ENCODE results near the gene GPX1. TPM values are rescaled to one million over a fixed set of nuclear protein-coding genes. Genes with fewer than 3 reads are reported as not detected.
"Not testable (repeated sequence)": the region's sequence is repeated elsewhere in the genome, so short reads cannot be mapped to it uniquely, and the experiment has no call there.

GPX1 gene
- total RNA-seq: 100 to 1,000 TPM; 217 to 359 (median 310) TPM

DNA sequence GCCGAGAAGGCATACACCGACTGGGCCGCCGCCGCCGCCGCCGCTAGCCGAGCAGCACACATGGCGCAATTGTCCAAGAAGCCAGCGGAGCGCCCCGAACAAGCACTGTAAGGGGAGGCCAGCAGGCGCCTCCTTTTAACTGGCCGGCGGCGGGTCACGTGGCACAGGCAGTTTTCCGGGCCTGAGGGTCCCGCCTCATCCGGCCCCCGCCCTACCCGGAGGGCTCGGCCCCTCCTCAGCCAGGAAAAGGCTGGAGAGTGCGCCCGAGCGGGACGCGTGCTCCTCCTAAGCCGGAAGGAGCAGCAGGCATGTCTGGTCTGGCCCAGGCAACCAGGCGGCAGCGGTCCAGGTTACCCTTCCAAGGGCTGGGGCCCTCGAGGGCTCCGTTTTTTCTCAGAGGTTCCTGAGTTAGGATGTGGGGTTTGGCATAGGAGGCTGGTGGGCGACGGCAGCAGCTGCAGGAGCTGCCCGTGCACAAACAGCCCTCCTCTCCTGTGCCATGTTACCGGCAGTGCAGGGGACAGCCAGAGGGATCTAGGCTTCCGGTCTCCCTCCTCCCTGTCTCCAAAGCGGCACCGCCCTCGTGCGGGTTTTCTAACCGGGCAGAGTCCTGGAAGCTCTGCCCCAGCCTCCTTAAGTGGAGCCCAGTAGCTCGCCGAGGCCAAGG lies at the start of gene GPX1:
GPX1 (minus strand) TSS at position 137 of the 667 bp plus-strand sequence; CDS start at position 62, 75 bp downstream.
- Histone ChIP-seq H3K27me3 (no peaks in the 10 kb centered on the region), H3K36me3 (peaks cover 0 to 70% (median 24%) of the 10 kb centered on the region in 3 donors), H3K4me3 (peak within 1 kb of the TSS; percentile 48 to 91 (median 52)), H3K27ac (peak within 1 kb of the TSS; percentile 61 to 92 (median 86)), H3K4me1 (peaks cover 0 to 54% (median 17%) of the 10 kb centered on the region in 4 donors), H3K9me3 (no peaks in the 10 kb centered on the region)
- 1 to 4% methylated on average over 20 to 44 of the region's 46 CpGs for WGBS, 2 donors
- TF ChIP-seq, protein P1, sequence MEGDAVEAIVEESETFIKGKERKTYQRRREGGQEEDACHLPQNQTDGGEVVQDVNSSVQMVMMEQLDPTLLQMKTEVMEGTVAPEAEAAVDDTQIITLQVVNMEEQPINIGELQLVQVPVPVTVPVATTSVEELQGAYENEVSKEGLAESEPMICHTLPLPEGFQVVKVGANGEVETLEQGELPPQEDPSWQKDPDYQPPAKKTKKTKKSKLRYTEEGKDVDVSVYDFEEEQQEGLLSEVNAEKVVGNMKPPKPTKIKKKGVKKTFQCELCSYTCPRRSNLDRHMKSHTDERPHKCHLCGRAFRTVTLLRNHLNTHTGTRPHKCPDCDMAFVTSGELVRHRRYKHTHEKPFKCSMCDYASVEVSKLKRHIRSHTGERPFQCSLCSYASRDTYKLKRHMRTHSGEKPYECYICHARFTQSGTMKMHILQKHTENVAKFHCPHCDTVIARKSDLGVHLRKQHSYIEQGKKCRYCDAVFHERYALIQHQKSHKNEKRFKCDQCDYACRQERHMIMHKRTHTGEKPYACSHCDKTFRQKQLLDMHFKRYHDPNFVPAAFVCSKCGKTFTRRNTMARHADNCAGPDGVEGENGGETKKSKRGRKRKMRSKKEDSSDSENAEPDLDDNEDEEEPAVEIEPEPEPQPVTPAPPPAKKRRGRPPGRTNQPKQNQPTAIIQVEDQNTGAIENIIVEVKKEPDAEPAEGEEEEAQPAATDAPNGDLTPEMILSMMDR (IDR thresholded peaks at IDR 0.05): peak in 2 of 5 experiments; percentile 33 to 41
- TF ChIP-seq EP300 (IDR thresholded peaks at IDR 0.05) (peak; percentile 40 to 97), POLR2A (IDR thresholded peaks at IDR 0.05) (peak; percentile 95)
- peak; percentile 91 to 94 for DNase-seq (ENCODE audit: low spot score in 2 of 2)

GRCh38 chr3:49406571-49407565 lies 48.7 kb upstream of the GPX1 start:
- peak overlapping the region in 2 of 4 donors; percentile 52 to 97 for H3K27ac ChIP-seq
- H3K9me3 ChIP-seq: no peaks in the 10 kb centered on the region
- H3K4me3 ChIP-seq: no peak overlapping the region
- no peaks in the 10 kb centered on the region for H3K27me3 ChIP-seq
- TF ChIP-seq, protein P1 (IDR thresholded peaks at IDR 0.05): no peak
- TF ChIP-seq POLR2A (IDR thresholded peaks at IDR 0.05): no peak
- no peak for TF ChIP-seq EP300 (IDR thresholded peaks at IDR 0.05)
- no peak for DNase-seq (ENCODE audit: low spot score in 2 of 2)
- peaks cover 0 to 16% (median 0%) of the 10 kb centered on the region in 3 donors for H3K36me3 ChIP-seq
- whole genome bisulfite sequencing, 2 donors: 61 to 62% methylated on average over 17 of the region's 17 CpGs
- H3K4me1 ChIP-seq: peaks cover 0 to 86% (median 33%) of the 10 kb centered on the region in 4 donors

DNA sequence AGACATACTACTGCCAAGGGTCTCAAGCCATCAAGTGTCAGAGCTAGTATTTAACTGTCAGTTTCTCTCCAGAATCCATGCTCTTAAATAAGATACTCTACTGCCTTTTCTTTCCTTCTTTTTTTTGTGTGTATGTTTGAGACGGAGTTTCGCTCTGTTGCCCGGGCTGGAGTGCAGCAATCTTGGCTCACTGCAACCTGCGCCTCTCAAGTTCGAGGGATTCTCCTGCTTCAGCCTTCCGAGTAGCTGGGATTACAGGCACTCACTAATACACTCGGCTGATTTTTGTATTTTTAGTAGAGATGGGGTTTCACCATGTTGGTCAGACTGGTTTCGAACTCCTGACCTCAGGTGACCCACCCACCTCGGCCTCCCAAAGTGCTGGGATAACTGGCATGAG lies 47.4 kb upstream of the GPX1 start:
- 47 to 50% methylated on average over 9 of the region's 9 CpGs for WGBS, 2 donors
- H3K4me3 ChIP-seq; H3K27me3 ChIP-seq; H3K9me3 ChIP-seq; DNase-seq (ENCODE audit: low spot score in 2 of 2): not testable (repeated sequence)
- Histone ChIP-seq H3K36me3 (peaks cover 0 to 16% (median 0%) of the 10 kb centered on the region in 3 donors), H3K4me1 (peaks cover 0 to 98% (median 35%) of the 10 kb centered on the region in 4 donors), H3K27ac (peak overlapping the region in 2 of 4 donors; percentile 52 to 97)

DNA sequence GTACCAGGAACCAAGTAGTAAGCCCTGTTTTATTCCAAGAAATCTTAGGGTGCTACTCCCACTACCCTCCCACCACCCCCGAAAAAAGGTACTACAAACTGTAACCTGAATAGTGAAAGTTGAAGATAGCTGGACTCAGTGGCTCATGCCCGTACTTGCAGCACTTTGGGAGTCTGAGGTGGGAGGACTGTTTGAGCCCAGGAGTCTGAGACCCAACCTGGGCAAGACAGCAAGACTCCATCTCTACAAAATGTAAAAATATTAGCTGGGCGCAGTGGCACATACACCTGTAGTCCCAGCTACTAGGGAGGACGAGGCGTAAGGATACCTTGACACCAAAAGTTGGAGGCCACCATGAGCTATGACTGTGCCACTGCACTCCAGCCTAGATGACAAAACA lies 45.7 kb upstream of the GPX1 start:
- TF ChIP-seq POLR2A (IDR thresholded peaks at IDR 0.05): no peak
- no peak for TF ChIP-seq EP300 (IDR thresholded peaks at IDR 0.05)
- TF ChIP-seq, protein P1 (IDR thresholded peaks at IDR 0.05): no peak
- no peak overlapping the region for H3K27ac ChIP-seq

DNA sequence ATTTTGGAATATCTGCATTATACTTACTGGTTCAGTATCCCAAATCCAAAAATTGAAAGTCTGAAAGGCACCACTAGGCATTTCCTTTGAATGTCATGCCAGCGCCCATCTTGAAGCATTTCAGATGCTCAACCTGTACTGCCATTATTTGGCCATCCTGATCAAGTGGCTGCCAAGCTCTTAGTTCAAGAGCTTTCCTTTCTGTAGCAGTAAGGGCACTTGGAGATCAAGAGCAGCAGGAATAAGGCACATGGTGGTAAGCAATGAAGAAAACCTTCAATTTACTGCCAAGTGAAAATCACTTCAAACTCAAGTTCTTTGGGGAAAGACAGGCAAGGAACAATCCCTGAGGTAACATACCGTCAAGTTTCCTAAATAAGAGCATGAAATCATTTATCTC lies 43.6 kb upstream of the GPX1 start:
- H3K9me3 ChIP-seq: no peaks in the 10 kb centered on the region
- no peak for DNase-seq (ENCODE audit: low spot score in 2 of 2)
- H3K27ac ChIP-seq: no peak overlapping the region
- H3K27me3 ChIP-seq: no peaks in the 10 kb centered on the region
- peaks cover 0 to 95% (median 35%) of the 10 kb centered on the region in 4 donors for H3K4me1 ChIP-seq
- WGBS, 2 donors: 67 to 73% methylated on average over 2 of the region's 2 CpGs
- peaks cover 0 to 18% (median 0%) of the 10 kb centered on the region in 3 donors for H3K36me3 ChIP-seq
- H3K4me3 ChIP-seq: no peak overlapping the region
- TF ChIP-seq EP300 (IDR thresholded peaks at IDR 0.05) (no peak), POLR2A (IDR thresholded peaks at IDR 0.05) (no peak)
- TF ChIP-seq, protein P1 (IDR thresholded peaks at IDR 0.05): no peak

More for the DNA sequence above, 45.7 kb upstream of the GPX1 start:
- peaks cover 0 to 96% (median 28%) of the 10 kb centered on the region in 4 donors for H3K4me1 ChIP-seq
- peaks cover 0 to 16% (median 0%) of the 10 kb centered on the region in 3 donors for H3K36me3 ChIP-seq
- no peaks in the 10 kb centered on the region for H3K9me3 ChIP-seq
- no peaks in the 10 kb centered on the region for H3K27me3 ChIP-seq
- no peak overlapping the region for H3K4me3 ChIP-seq
- no peak for DNase-seq (ENCODE audit: low spot score in 2 of 2)
- 78 to 90% methylated on average over 5 of the region's 5 CpGs for WGBS, 2 donors

All from tibial nerve (tissue), 4 donors.